GM19328 (cell line): ENCODE results near the gene PMVK.
"Not testable (repeated sequence)": the region's sequence is repeated elsewhere in the genome, so short reads cannot be mapped to it uniquely, and the experiment has no call there.

Experiments
- ATAC-seq: cut with Tn5 transposase; IDR thresholded peaks from one replicate; pipeline ENCODE4 v1.9.1; 2021; ENCODE audit warnings: mild to moderate bottlenecking, moderate library complexity; ENCODE audit not compliant: unreplicated experiment

PMVK gene

GRCh38 chr1:154925335-154926170 is 11.0 kb downstream of the PMVK start:
- no peak for ATAC-seq

DNA sequence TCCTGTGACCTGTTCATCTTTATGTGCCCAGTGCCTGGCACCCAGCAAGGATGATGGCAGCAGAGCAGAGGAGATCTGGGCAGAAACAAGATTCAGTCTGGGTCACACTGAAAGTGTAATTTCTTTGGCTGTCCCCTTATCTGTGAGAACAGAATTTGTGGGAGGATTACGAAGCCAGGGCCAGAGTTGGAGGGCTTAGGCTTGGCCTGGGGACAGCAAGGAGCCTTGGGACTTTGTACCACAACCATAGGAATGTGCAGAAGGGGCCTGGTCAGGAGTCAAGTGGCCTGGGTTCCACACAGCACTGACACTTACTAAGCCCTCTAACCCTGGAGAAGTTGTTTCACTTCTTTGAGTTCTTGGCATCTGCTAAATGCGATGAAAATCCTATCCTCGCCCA is 12.8 kb downstream of the PMVK start:
- no peak for ATAC-seq

DNA sequence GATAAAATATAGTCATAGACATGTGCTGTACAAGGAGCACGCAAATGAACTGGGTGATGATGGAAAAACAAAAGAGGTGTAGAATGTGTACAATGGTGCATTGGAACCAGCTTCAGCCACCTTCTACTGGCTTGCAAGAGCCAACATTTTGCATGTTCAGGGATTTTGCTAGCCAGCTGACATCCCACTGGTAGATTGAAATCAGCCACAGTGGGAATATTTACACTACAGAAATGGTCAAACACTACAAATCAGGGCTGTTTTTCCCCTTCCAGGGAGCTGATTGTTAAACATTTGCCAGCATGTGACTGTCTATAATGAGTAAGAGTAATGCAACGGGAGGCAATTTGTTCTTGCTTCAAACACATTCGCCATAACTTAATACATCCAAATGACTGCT is 23.2 kb downstream of the PMVK start:
- no peak for ATAC-seq

DNA sequence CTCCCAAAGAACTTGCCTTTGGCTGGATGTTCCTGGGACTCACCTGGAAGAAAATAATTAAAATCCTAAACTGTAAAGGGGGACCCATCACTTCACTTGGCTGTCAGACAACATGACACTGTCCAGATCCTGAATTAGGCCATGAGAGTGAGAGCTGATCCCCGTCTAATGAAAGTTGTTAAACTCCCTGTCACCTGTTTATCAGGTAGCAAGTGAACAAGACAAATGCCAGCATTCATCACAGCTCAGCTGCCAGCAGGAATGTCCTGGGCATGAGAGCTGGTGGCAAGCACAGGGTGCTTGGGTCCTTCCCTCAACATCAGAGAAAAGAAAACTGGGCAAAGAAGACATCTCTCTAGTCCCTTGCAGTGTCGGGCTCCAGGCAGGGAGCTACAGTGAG is 23.8 kb downstream of the PMVK start:
- no peak for ATAC-seq

- no peak for ATAC-seq
These were observed 24.6 kb downstream of the PMVK start for GRCh38 chr1:154911691-154912550.

GRCh38 chr1:154910851-154911250 is 25.7 kb downstream of the PMVK start:
- ATAC-seq, result no peak

- no peak for ATAC-seq
These were observed 27.6 kb downstream of the PMVK start for GRCh38 chr1:154908937-154909336.

DNA sequence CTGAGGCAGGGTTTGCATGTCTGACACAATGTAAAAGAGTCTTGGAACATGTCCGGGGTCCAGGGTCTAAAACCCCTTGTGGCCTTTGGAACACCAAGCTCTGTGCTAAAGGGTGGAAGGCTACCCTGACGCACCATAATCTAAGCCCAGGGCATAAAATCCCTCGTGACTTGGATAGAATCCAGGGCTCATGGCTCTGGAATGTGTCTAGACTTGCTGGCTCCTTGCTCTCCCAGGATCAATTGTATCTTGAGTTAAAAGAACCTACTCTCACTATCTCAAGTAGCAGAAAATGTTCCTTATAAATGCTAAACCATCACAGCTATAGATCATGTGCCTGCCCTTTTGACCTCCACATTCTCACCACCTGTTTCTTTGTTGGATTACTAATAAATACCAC is 28.4 kb downstream of the PMVK start:
- ATAC-seq, result not testable (repeated sequence)

GRCh38 chr1:154906621-154907081 is 29.9 kb downstream of the PMVK start:
- no peak for ATAC-seq

DNA sequence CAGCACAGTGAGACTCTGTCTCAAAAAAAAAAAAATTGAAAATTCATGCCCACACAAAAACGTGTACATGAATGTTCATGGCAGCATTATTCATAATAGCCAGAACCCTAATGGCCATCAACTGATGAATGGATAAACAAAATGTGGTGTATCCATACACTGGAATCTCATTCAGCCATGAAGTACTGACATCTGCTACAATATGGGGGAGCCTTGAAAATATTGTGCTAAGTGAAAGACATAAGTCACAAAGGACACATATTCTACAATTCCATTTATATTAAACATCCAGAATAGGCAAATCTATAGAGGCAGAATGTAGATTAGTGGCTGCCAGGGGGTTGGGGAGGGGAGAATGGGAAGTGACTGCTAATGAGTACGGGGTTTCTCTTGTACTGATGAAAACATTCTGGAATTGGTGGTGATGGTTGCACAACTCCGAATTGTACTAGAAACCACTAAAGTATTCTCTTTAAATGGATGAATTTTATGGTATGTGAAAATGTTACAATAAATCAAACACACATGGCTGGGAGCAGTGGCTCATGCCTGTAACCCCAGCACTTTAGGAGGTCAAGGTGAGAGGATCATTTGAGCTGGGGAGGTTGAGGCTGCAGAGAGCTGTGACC is 33.5 kb downstream of the PMVK start:
- no peak for ATAC-seq

DNA sequence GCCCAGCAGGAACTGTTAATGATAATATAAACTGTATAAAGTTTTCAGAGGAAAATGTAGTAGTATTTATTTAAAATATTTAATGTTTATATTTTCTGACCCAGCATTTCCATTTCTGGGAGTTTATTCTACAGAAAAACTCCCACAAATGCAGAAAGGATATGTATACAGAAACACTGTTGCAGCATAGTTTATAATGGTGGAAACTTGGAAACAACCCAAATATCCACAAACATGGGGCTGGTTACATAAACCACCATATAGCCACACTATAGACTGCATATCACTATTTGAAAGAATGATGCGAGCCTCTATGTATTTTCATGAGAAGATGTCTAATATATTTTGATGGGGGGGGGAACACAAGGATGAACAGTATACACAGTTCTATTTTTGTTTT is 34.9 kb downstream of the PMVK start:
- no peak for ATAC-seq

DNA sequence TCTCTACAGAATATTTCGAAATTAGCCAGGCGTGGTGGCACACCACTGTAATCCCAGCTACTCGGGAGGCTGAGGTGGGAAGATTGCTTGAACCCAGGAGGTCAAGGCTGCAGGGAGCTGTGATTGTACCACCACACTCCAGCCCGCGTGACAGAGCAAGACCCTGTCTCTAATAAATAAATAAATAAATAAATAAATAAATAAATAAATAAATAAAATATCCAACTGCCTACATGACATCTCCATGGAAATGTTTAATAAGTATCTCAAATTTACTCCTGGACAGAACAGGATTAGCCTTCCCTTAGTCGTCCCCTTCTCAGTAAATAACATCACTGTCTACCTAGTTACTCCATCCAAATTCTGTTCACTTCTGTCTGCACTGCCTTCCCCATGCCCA is 37.5 kb downstream of the PMVK start:
- ATAC-seq, result no peak

- no peak for ATAC-seq
These were observed 39.7 kb downstream of the PMVK start for GRCh38 chr1:154896771-154897286.

DNA sequence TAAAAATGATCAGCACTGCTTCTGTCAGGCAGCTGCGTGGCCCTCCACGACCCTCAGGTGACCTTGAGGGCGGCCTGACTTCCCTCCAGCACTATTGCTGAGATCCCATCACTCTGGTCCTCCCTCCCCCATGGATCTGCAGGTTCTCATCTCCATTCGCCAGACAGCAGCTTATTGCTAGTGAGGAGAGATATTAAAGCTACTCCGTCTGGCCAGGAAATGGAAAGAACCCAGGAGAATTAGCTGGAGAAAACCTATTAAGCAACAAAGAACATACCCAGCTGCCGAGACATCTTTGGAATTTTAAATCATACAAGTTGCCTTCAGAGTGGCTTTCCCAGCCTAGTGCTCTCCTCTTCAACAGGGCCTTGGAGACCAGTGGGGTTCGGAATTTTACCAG is 40.7 kb downstream of the PMVK start:
- no peak for ATAC-seq

- ATAC-seq, result no peak
These were observed 45.1 kb downstream of the PMVK start for GRCh38 chr1:154891452-154891851.

GRCh38 chr1:154888757-154889156 is 47.8 kb downstream of the PMVK start:
- ATAC-seq, result no peak

DNA sequence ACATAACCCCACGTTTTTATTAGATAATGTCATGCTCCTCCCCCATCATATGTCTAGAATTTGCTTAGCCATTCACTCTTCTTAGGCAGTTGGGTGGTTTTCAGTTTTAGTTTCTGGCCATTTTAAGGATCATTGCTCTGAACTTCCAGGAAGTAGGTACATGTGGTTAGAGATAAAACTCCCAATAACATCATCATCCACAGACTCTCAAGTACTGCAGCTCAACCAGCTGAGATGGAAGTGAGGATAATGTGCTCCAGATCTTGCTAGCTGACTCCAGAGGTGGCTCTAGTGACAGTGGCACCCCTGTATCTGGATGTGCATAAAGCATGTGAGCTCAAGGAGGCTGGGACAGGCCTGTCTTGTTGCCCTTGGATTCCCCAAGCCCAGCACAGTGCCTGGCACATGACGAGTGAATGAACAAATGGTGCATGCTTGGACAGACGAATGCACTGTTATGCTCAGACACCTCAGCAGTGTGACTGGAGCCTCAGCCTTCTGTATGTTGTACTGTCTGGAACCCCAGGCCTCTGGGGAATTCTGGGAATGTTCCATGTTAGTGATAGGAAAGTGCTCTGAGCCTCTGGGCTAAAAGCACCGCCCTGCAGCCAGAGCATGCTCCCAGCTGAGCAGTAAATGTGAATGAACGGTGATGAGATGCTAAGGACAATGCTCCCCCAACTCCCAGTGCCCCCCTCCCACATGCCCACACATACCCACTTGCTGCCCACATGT is 50.1 kb downstream of the PMVK start:
- no peak for ATAC-seq

DNA sequence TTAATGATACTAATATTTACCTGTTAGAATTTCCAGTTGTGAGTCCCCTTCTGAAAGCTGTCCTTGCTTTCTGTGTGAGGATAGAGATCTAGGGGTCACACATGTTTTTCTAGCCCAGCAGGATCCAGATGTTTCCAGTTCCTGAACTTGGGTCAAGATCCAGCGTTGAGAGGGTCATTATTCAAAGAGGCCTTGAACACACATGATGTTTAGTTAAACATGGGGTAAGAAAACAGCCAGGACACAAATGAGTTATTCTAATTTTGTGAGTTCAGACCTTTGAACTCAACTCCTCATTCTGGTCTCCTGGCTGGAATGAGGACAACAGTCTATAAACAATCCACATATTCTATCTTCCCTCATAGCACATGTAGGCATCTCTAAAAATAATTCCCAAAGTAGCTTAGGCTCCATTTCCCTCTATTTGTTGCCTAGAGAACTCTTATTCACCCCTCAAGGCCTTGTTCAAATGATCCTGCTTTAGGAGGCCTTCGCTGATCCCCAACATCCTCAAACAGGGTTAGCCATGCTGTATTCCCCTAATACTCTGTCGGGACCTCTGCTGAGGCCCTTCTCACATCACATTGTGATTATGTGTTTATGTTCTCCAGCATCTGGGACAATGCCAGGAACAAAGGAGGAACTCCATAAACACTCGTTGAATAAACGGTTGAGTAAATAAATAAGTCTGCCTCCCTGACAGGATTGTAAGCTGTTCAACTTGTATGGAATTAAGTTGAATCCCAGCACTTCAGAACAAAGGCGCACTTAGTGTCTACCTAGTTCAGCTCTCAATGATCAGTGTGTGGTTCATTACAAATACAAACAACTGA is 51.4 kb downstream of the PMVK start:
- ATAC-seq, result no peak

GRCh38 chr1:154883919-154884868 is 52.3 kb downstream of the PMVK start:
- ATAC-seq, result no peak
